CD8-positive, alpha-beta memory T cell (primary cell): ENCODE measurements around the gene PLXNB2. TPM values are rescaled to one million over a fixed set of nuclear protein-coding genes. Genes with fewer than 3 reads are reported as not detected.

Experiments
- CTCF ChIA-PET: fragments of 350-600 bp; sonication (Branson Sonifier 250); formaldehyde crosslinking; loops from one replicate; lab custom pipeline; 2021; ENCODE audit warnings: antibody characterized with exemption; lab: Charles Lee
- POLR2A ChIA-PET: fragments of 350-600 bp; sonication (Branson Sonifier 250); formaldehyde crosslinking; loops from one replicate; lab custom pipeline; 2021; ENCODE audit warnings: antibody characterized with exemption; lab: Charles Lee
- DNase-seq, 5 donors: peaks; one replicate each; pipeline versions ENCODE4 v3.0.0 to v3.0.0-alpha.2; 2020 to 2022; ENCODE audit warnings: mixed read lengths in 1 of 5
- H3K27ac ChIP-seq: one replicate; pipeline ENCODE4 v1.7.0; 2013; ENCODE audit warnings: low read depth, mild to moderate bottlenecking, low read length, moderate library complexity
- H3K27me3 ChIP-seq: 2 replicates; pipeline ENCODE4 v1.7.0; 2013; ENCODE audit warnings: low read length, mild to moderate bottlenecking; ENCODE audit not compliant: insufficient read depth, poor library complexity, severe bottlenecking
- H3K36me3 ChIP-seq: 2 replicates; pipeline ENCODE4 v1.7.0; 2013; ENCODE audit warnings: mild to moderate bottlenecking, low read length, moderate library complexity; ENCODE audit not compliant: insufficient read depth
- H3K4me1 ChIP-seq: 2 replicates; pipeline ENCODE4 v1.7.0; 2013; ENCODE audit warnings: mild to moderate bottlenecking, low read length, moderate library complexity; ENCODE audit not compliant: insufficient read depth
- H3K4me3 ChIP-seq: 2 replicates; pipeline ENCODE4 v1.7.0; 2013; ENCODE audit warnings: mild to moderate bottlenecking, low read length
- H3K9me3 ChIP-seq: 2 replicates; pipeline ENCODE4 v1.7.0; 2013; ENCODE audit warnings: mild to moderate bottlenecking, low read length
- H3K27ac Mint-ChIP-seq, 8 donors: one replicate each; pipeline ENCODE4 v1.8.0; 2020 to 2021; ENCODE audit warnings: mixed read lengths in 8 of 8, mild to moderate bottlenecking in 6 of 8, inconsistent platforms in 3 of 8, moderate library complexity in 3 of 8
- H3K27me3 Mint-ChIP-seq, 2 donors: one replicate each; pipeline ENCODE4 v1.8.0; 2020 to 2021; ENCODE audit warnings: mixed read lengths in 2 of 2, mild to moderate bottlenecking in 1 of 2, moderate library complexity in 1 of 2
- H3K36me3 Mint-ChIP-seq, 3 donors: one replicate each; pipeline ENCODE4 v1.8.0; 2020 to 2021; ENCODE audit warnings: mixed read lengths in 3 of 3, inconsistent platforms in 1 of 3, mild to moderate bottlenecking in 1 of 3
- H3K4me1 Mint-ChIP-seq, 3 donors: one replicate each; pipeline ENCODE4 v1.8.0; 2020 to 2021; ENCODE audit warnings: mixed read lengths in 3 of 3, inconsistent platforms in 1 of 3, mild to moderate bottlenecking in 1 of 3
- H3K4me3 Mint-ChIP-seq, 7 donors: one replicate each; pipeline ENCODE4 v1.8.0; 2020 to 2021; ENCODE audit warnings: mixed read lengths in 7 of 7, mild to moderate bottlenecking in 6 of 7, moderate library complexity in 4 of 7, inconsistent platforms in 2 of 7
- H3K9me3 Mint-ChIP-seq, 5 donors: one replicate each; pipeline ENCODE4 v1.8.0; 2020 to 2022; ENCODE audit warnings: mixed read lengths in 5 of 5, mild to moderate bottlenecking in 3 of 5, moderate library complexity in 2 of 5, inconsistent platforms in 1 of 5
- polyA plus RNA-seq: library from polyadenylated mRNA; unstranded; fragments of 300-500 nt; fragmentation: Illumina TruSeq; gene quantifications from one replicate; pipeline ENCODE4 v1.2.3, GENCODE V29; 2021
- total RNA-seq, 2 experiments: library from RNA; stranded (reverse); gene quantifications; one replicate each; pipeline ENCODE4 v1.2.3, GENCODE V29; 2021

The PLXNB2 gene
- total and polyA plus RNA-seq, 3 experiments from 2014 or later, result 0.17 to 14.4 (median 13.4) TPM

DNA sequence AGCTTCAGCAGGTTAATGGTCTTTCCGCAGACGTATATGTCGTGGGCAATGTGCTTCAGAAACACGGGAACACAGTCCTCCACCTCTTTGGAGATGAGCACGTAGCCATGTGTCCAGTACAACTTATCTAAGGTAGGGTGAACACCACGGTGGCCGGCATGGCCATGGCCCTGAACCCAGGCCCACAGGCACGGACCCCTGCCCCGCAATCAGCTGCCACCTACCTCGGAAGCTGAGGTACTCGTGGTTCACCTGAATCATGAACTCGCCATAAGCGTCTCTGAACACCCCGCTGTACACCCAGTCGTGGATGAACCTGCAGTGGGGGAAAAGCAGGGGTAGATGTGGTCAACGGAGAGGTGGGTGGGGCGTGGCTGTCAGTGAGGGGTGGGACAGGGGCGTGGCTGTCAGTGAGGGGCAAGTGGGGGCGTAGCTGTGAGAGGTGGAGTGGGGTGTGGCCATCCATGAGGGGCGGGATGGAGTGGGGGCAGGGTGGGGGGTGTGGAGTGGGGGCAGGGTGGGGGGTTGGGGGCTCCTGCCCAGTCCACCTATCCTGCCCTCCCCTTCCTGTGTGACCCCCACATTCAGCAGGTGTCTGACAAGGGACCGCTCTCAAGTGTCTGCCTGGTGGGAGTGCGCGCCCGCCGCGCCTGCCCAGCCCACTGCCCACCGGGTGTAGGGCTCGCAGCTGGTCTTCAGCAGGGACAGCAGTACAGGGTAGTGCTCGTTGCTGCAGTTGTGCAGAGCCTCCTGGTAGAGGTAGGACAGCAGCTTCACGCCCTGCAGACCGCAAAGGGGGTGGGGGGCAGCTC lies 81.2 kb downstream of the PLXNB2 start:
- H3K27me3 Mint-ChIP-seq, result no peaks in the 10 kb centered on the region
- Histone ChIP-seq H3K36me3 (peaks cover 45% of the 10 kb centered on the region), H3K4me1 (no peaks in the 10 kb centered on the region), H3K4me3 (no peak overlapping the region), H3K9me3 (no peaks in the 10 kb centered on the region), H3K27ac (no peak overlapping the region), H3K27me3 (no peaks in the 10 kb centered on the region)
- no peaks in the 10 kb centered on the region for H3K9me3 Mint-ChIP-seq
- ChIA-PET CTCF (interaction anchor here (1.8 kb wide), 1 partner anchor 15 kb away, joined by 8 read pairs; no protein-coding TSS in a partner anchor), POLR2A (no interaction called here)
- no peak overlapping the region for H3K4me3 Mint-ChIP-seq
- H3K4me1 Mint-ChIP-seq, result peaks cover 0 to 5% (median 4%) of the 10 kb centered on the region in 3 donors
- H3K36me3 Mint-ChIP-seq, result peaks cover 3 to 76% (median 9%) of the 10 kb centered on the region in 3 donors
- no peak for DNase-seq
- H3K27ac Mint-ChIP-seq, result no peak overlapping the region

DNA sequence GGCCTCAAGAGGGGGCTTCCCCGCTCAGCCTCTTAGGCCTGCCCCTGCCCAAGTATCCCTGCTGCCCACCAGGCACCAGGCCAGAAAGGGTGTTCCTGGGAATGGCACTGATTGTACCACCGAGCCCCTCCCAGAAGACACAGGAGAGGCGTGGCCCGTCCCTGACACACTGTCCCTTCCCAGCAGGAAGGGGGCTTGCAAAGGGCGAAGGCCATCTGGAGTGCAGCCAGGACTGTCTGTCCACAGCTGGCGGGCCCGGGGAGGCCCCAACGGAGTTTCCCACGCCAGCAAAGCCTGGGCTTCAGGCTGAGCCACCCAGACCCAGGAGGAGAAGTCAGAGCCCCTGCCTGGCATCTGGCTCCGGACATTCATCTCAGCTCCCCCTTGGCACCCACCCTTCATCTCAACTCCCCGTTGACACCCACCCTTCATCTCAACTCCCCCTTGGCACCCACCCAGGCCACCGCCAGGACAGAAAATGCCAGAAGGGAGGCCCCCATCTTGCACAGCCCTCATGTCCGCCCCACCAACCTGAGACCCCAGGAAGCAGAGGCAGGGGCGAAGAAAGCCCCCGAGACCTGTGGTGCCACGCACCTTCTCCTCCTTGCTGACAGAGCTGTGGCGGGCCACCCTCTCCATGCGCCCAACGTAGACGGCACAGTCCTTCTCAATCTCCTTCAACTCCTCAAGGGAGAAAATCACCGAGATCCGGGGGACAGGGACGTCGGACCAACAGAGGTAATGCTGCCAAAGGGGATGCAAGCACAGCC lies 82.1 kb downstream of the PLXNB2 start:
- Histone ChIP-seq H3K36me3 (peaks cover 50% of the 10 kb centered on the region), H3K9me3 (no peaks in the 10 kb centered on the region), H3K4me3 (no peak overlapping the region), H3K27me3 (no peaks in the 10 kb centered on the region), H3K27ac (no peak overlapping the region), H3K4me1 (no peaks in the 10 kb centered on the region)
- ChIA-PET POLR2A (no interaction called here), CTCF (interaction anchor here (1.8 kb wide), 1 partner anchor 16 kb away, joined by 8 read pairs; no protein-coding TSS in a partner anchor)
- Mint-ChIP-seq H3K27me3 (no peaks in the 10 kb centered on the region), H3K4me3 (no peak overlapping the region), H3K4me1 (peaks cover 0 to 5% (median 4%) of the 10 kb centered on the region in 3 donors), H3K27ac (no peak overlapping the region), H3K36me3 (peaks cover 3 to 85% (median 9%) of the 10 kb centered on the region in 3 donors), H3K9me3 (no peaks in the 10 kb centered on the region)
- no peak for DNase-seq

Other genes with a start within 250 kb of the PLXNB2 start
- not detected for gene TTLL8, start 249.3 kb downstream of the PLXNB2 start, total RNA-seq
- gene TTLL8, start 249.3 kb downstream of the PLXNB2 start, polyA plus RNA-seq, result not detected
- gene MLC1, start 222.2 kb downstream of the PLXNB2 start, total RNA-seq, result under 1 TPM; 0.35 to 0.47 TPM
- 1.7 TPM for gene MLC1, start 222.2 kb downstream of the PLXNB2 start, polyA plus RNA-seq
- gene MOV10L1, start 217.6 kb downstream of the PLXNB2 start, total RNA-seq, result not detected
- not detected for gene MOV10L1, start 217.6 kb downstream of the PLXNB2 start, polyA plus RNA-seq
- 1 to 10 TPM; 1.7 to 1.8 TPM for gene PANX2, start 136.9 kb downstream of the PLXNB2 start, total RNA-seq
- gene PANX2, start 136.9 kb downstream of the PLXNB2 start, polyA plus RNA-seq, result not detected
- 100 to 1,000 TPM in 1 of 2 experiments, 10 to 100 TPM in 1; 96.2 to 102 TPM for gene TRABD, start 121.7 kb downstream of the PLXNB2 start, total RNA-seq
- gene TRABD, start 121.7 kb downstream of the PLXNB2 start, polyA plus RNA-seq, result 49.0 TPM
- gene SELENOO, start 106.6 kb downstream of the PLXNB2 start, total RNA-seq, result 10 to 100 TPM; 22.3 to 25.9 TPM
- 6.1 TPM for gene SELENOO, start 106.6 kb downstream of the PLXNB2 start, polyA plus RNA-seq
- 10 to 100 TPM; 51.4 to 52.2 TPM for gene TUBGCP6, start 62.6 kb downstream of the PLXNB2 start, total RNA-seq
- 18.6 TPM for gene TUBGCP6, start 62.6 kb downstream of the PLXNB2 start, polyA plus RNA-seq
- gene HDAC10, start 56.4 kb downstream of the PLXNB2 start, total RNA-seq, result 10 to 100 TPM; 42.5 to 44.7 TPM
- gene HDAC10, start 56.4 kb downstream of the PLXNB2 start, polyA plus RNA-seq, result 7.5 TPM
- gene MAPK12, start 46.0 kb downstream of the PLXNB2 start, total RNA-seq, result 1 to 10 TPM; 9.3 to 9.7 TPM
- 0.03 TPM for gene MAPK12, start 46.0 kb downstream of the PLXNB2 start, polyA plus RNA-seq
- gene MAPK11, start 37.3 kb downstream of the PLXNB2 start, total RNA-seq, result 10 to 100 TPM; 12.8 to 13.2 TPM
- 0.28 TPM for gene MAPK11, start 37.3 kb downstream of the PLXNB2 start, polyA plus RNA-seq
- gene DENND6B, start 19.4 kb upstream of the PLXNB2 start, total RNA-seq, result 1 to 10 TPM; 3.9 to 4.3 TPM
- 0.67 TPM for gene DENND6B, start 19.4 kb upstream of the PLXNB2 start, polyA plus RNA-seq
- 10 to 100 TPM; 49.7 to 55.9 TPM for gene PPP6R2, start 35.7 kb upstream of the PLXNB2 start, total RNA-seq
- 34.2 TPM for gene PPP6R2, start 35.7 kb upstream of the PLXNB2 start, polyA plus RNA-seq
- 100 to 1,000 TPM; 144 to 150 TPM for gene SBF1, start 167.4 kb upstream of the PLXNB2 start, total RNA-seq
- 43.8 TPM for gene SBF1, start 167.4 kb upstream of the PLXNB2 start, polyA plus RNA-seq
- 1 to 10 TPM; 3.4 to 3.5 TPM for gene ADM2, start 173.9 kb upstream of the PLXNB2 start, total RNA-seq
- gene ADM2, start 173.9 kb upstream of the PLXNB2 start, polyA plus RNA-seq, result 0.24 TPM
- under 1 TPM in 1 of 2 experiments, not detected in 1; 0.31 TPM for gene MIOX, start 179.2 kb upstream of the PLXNB2 start, total RNA-seq
- gene MIOX, start 179.2 kb upstream of the PLXNB2 start, polyA plus RNA-seq, result not detected
- gene LMF2, start 200.1 kb upstream of the PLXNB2 start, total RNA-seq, result 10 to 100 TPM; 88.6 to 89.4 TPM
- 33.6 TPM for gene LMF2, start 200.1 kb upstream of the PLXNB2 start, polyA plus RNA-seq
- 100 to 1,000 TPM; 155 to 165 TPM for gene NCAPH2, start 200.6 kb upstream of the PLXNB2 start, total RNA-seq
- 36.5 TPM for gene NCAPH2, start 200.6 kb upstream of the PLXNB2 start, polyA plus RNA-seq
- gene SCO2, start 218.0 kb upstream of the PLXNB2 start, total RNA-seq, result 1 to 10 TPM; 2.4 to 3.5 TPM
- gene SCO2, start 218.0 kb upstream of the PLXNB2 start, polyA plus RNA-seq, result 6.5 TPM
- 10 to 100 TPM; 86.1 to 93.6 TPM for gene TYMP, start 222.4 kb upstream of the PLXNB2 start, total RNA-seq
- 17.5 TPM for gene TYMP, start 222.4 kb upstream of the PLXNB2 start, polyA plus RNA-seq
- 1 to 10 TPM; 5.1 to 6.2 TPM for gene KLHDC7B, start 238.3 kb upstream of the PLXNB2 start, total RNA-seq
- gene KLHDC7B, start 238.3 kb upstream of the PLXNB2 start, polyA plus RNA-seq, result 8.1 TPM